ENCODE data around the gene PEF1.

DNA sequence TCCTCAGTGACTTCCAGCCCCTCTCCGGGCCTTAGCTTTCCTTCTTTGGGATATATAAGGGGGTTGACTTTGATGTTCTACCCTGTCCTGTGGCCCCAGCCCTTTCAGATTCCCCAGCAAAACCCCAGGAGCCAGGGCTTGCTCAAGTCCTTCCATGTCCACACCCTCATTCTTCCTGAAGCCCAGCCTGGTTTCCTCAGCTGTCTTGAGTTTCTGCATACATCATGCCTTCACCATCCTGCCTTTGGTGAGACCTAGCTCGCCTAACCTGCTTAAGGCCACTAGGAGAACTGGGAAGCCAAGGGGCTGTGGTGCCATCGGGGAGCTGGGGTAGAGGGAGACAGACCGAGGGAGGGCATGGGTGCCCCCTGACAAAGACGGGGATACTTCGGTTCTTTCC, 17.2 kb upstream of the PEF1 start:
- no peak for TF ChIP-seq CREB1 (IDR thresholded peaks at IDR 0.05; ENCODE audit: low read depth)
- no peak for TF ChIP-seq RAD21 (IDR thresholded peaks at IDR 0.05; ENCODE audit: low read depth)
